ENCODE results near the gene LSP1.

Gene LSP1

DNA sequence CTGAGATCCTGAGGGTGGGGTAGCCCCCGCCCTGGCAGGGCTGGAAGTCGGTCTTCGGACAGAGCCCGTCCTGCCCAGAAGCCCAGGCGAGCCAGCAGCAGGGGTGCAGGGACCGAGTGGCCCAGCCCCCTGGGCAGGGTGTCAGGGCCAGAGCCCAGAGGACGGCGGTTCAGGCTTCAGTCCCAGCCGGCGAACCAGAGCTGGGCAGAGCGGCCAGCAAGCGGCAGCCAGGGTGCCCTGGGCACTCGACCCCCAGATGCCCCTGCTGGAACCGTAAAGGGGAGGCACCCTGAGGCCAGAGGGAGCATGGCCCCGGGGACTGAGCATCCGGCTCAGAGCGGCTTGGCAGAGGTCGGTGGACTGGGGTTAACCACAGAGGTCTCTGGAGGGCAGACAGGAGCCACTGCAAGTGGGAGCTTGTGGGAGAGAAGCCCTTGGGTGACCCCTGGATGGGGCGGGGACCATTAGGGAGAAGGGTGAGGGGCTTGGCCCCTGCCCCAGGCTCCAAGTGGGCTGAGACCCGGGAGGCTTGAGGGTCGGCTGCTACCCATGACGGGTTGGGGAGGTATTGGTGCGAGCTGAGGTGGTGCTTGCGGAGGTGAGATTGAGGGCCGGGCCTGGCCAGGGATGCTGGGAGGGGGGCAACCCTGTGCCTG is 15.9 kb downstream of the LSP1 start:
- TF ChIP-seq FOXM1 (IDR thresholded peaks at IDR 0.05; ENCODE audit: borderline replicate concordance, low read depth) (no peak), MAX (IDR thresholded peaks at IDR 0.05) (no peak)

GRCh38 chr11:1869427-1870325 is 16.8 kb downstream of the LSP1 start:
- TF ChIP-seq USF1 (IDR thresholded peaks at IDR 0.05) (no peak), TCF12 (IDR thresholded peaks at IDR 0.05; ENCODE audit: low read depth) (no peak), CREB1 (IDR thresholded peaks at IDR 0.05; ENCODE audit: low read depth) (no peak), REST (IDR thresholded peaks at IDR 0.05; ENCODE audit: low read depth) (no peak), NFIC (IDR thresholded peaks at IDR 0.05) (no peak), ZBTB7A (IDR thresholded peaks at IDR 0.05; ENCODE audit: low read depth) (no peak), TAF1 (IDR thresholded peaks at IDR 0.05; ENCODE audit: low read depth) (no peak), FOXM1 (IDR thresholded peaks at IDR 0.05; ENCODE audit: borderline replicate concordance, low read depth) (no peak), EGR1 (IDR thresholded peaks at IDR 0.05) (no peak), EP300 (IDR thresholded peaks at IDR 0.05; ENCODE audit: borderline replicate concordance) (no peak), MAX (IDR thresholded peaks at IDR 0.05) (no peak)

DNA sequence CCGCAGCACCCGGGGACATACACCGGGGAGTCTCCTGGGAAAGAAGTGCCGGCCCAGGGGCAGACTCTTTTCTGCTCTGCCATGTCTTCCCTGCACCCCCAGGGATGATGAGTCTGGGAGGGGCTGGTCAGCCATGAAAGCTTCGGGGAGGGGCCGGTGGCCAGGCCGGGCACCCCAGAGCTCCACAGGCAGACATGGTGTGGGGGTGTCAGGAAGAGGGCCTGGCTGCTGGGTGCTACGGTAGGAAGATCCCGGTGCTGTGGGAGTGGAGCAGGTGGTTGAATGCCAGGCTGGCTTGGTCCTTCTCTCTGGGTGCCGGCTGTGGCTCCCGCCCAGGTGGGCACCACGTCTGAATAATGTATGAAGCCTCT is 17.4 kb downstream of the LSP1 start:
- no peak for TF ChIP-seq FOXM1 (IDR thresholded peaks at IDR 0.05; ENCODE audit: borderline replicate concordance, low read depth)
- no peak for TF ChIP-seq NFIC (IDR thresholded peaks at IDR 0.05)
- TF ChIP-seq TCF12 (IDR thresholded peaks at IDR 0.05; ENCODE audit: low read depth) = no peak
- TF ChIP-seq REST (IDR thresholded peaks at IDR 0.05; ENCODE audit: low read depth) = no peak

- no peak for TF ChIP-seq FOXM1 (IDR thresholded peaks at IDR 0.05; ENCODE audit: borderline replicate concordance, low read depth)
- TF ChIP-seq MAX (IDR thresholded peaks at IDR 0.05) = 0 out of 2 replicates have a peak, but pooled peaks have one; percentile 26
Measured at GRCh38 chr11:1870721-1871466, 18.0 kb downstream of the LSP1 start.

DNA sequence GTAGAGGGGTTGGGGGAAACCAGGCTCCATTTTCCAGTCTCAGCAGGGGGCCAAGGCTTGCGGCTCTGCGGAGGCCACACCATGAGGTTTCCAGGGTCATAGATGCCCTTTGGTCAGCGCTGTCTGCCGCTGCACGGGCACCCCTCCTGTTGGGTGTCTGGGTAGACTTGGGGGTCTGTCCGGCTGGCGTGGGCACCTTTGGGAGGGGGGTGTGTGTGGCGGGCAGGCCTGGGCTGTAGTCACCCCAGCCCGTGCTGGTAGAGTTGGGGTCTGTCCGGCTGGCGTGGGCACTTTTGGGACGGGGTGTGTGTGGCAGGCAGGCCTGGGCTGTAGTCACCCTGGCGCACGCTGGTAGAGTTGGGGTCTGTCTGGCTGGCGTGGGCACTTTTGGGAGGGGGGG is 18.6 kb downstream of the LSP1 start:
- TF ChIP-seq MAX (IDR thresholded peaks at IDR 0.05) (no peak), ZBTB7A (IDR thresholded peaks at IDR 0.05; ENCODE audit: low read depth) (no peak), TAF1 (IDR thresholded peaks at IDR 0.05; ENCODE audit: low read depth) (no peak), CEBPB (IDR thresholded peaks at IDR 0.05) (no peak), TCF12 (IDR thresholded peaks at IDR 0.05; ENCODE audit: low read depth) (no peak), RAD21 (IDR thresholded peaks at IDR 0.05; ENCODE audit: low read depth) (no peak), USF1 (IDR thresholded peaks at IDR 0.05) (no peak), EP300 (IDR thresholded peaks at IDR 0.05; ENCODE audit: borderline replicate concordance) (no peak), TEAD4 (IDR thresholded peaks at IDR 0.05) (no peak), REST (IDR thresholded peaks at IDR 0.05; ENCODE audit: low read depth) (no peak), CREB1 (IDR thresholded peaks at IDR 0.05; ENCODE audit: low read depth) (no peak), EGR1 (IDR thresholded peaks at IDR 0.05) (no peak), YY1 (IDR thresholded peaks at IDR 0.05; ENCODE audit: low read depth) (no peak), FOXM1 (IDR thresholded peaks at IDR 0.05; ENCODE audit: borderline replicate concordance, low read depth) (no peak), NFIC (IDR thresholded peaks at IDR 0.05) (no peak)

Measured in Ishikawa (cell line).